ENCODE data around the gene KIFAP3.

- TF ChIP-seq, protein P1, sequence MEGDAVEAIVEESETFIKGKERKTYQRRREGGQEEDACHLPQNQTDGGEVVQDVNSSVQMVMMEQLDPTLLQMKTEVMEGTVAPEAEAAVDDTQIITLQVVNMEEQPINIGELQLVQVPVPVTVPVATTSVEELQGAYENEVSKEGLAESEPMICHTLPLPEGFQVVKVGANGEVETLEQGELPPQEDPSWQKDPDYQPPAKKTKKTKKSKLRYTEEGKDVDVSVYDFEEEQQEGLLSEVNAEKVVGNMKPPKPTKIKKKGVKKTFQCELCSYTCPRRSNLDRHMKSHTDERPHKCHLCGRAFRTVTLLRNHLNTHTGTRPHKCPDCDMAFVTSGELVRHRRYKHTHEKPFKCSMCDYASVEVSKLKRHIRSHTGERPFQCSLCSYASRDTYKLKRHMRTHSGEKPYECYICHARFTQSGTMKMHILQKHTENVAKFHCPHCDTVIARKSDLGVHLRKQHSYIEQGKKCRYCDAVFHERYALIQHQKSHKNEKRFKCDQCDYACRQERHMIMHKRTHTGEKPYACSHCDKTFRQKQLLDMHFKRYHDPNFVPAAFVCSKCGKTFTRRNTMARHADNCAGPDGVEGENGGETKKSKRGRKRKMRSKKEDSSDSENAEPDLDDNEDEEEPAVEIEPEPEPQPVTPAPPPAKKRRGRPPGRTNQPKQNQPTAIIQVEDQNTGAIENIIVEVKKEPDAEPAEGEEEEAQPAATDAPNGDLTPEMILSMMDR (IDR thresholded peaks at IDR 0.05 in 4 of 5, conservative IDR thresholded peaks at IDR 0.05 in 1 of 5): no peak
- TF ChIP-seq POLR2A (IDR thresholded peaks at IDR 0.05): no peak
These were observed 183.5 kb downstream of the KIFAP3 start for GRCh38 chr1:169890761-169891538.
